ENCODE measurements around the gene DOP1A.

DOP1A gene

DNA sequence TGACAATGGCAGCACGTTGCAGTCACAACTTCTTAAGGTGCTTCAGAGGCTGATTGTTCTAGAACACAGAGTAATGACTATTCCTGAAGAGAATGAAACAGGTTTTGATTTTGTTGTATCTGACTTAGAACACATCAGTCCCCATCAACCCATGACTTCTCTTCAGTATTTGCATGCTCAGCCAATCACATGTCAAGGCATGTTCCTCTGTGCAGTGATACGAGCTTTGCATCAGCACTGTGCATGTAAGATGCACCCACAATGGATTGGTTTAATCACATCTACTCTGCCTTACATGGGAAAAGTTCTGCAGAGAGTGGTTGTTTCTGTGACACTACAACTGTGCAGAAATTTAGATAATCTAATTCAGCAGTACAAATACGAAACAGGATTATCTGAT, 71.3 kb downstream of the DOP1A start:
- H3K27me3 ChIP-seq (ENCODE audit: control insufficient read depth in 2 of 2, insufficient read depth in 2 of 2, low read length in 2 of 2): no peaks in the 10 kb centered on the region
- peaks cover 40% of the 10 kb centered on the region in 2 donors for H3K36me3 ChIP-seq (ENCODE audit: control insufficient read depth in 2 of 2, insufficient read depth in 2 of 2, low read length in 2 of 2)
- no peaks in the 10 kb centered on the region for H3K9me3 ChIP-seq (ENCODE audit: control insufficient read depth in 2 of 2, low read length in 2 of 2)
- peaks cover 0 to 4% of the 10 kb centered on the region in 2 donors for H3K4me1 ChIP-seq (ENCODE audit: control insufficient read depth in 2 of 2, insufficient read depth in 2 of 2, low read length in 2 of 2)
- H3K9ac ChIP-seq (ENCODE audit: low read depth in 1 of 2, low read length in 2 of 2): no peak overlapping the region
- no peak overlapping the region for H3K4me3 ChIP-seq (ENCODE audit: low read length in 2 of 2)
- H3K27ac ChIP-seq (ENCODE audit: low read depth in 2 of 2, low read length in 2 of 2): no peak overlapping the region

GRCh38 chr6:83151114-83151513, 83.6 kb downstream of the DOP1A start:
- H3K27ac ChIP-seq (ENCODE audit: low read depth in 2 of 2, low read length in 2 of 2): no peak overlapping the region
- no peaks in the 10 kb centered on the region for H3K4me1 ChIP-seq (ENCODE audit: control insufficient read depth in 2 of 2, insufficient read depth in 2 of 2, low read length in 2 of 2)
- no peaks in the 10 kb centered on the region for H3K27me3 ChIP-seq (ENCODE audit: control insufficient read depth in 2 of 2, insufficient read depth in 2 of 2, low read length in 2 of 2)
- no peaks in the 10 kb centered on the region for H3K9me3 ChIP-seq (ENCODE audit: control insufficient read depth in 2 of 2, low read length in 2 of 2)
- no peak overlapping the region for H3K4me3 ChIP-seq (ENCODE audit: low read length in 2 of 2)
- no peak overlapping the region for H3K9ac ChIP-seq (ENCODE audit: low read depth in 1 of 2, low read length in 2 of 2)
- peaks cover 21 to 31% of the 10 kb centered on the region in 2 donors for H3K36me3 ChIP-seq (ENCODE audit: control insufficient read depth in 2 of 2, insufficient read depth in 2 of 2, low read length in 2 of 2)

GRCh38 chr6:83152913-83153312, 85.4 kb downstream of the DOP1A start:
- no peak overlapping the region for H3K4me3 ChIP-seq (ENCODE audit: low read length in 2 of 2)
- peaks cover 28 to 40% of the 10 kb centered on the region in 2 donors for H3K36me3 ChIP-seq (ENCODE audit: control insufficient read depth in 2 of 2, insufficient read depth in 2 of 2, low read length in 2 of 2)
- H3K27ac ChIP-seq (ENCODE audit: low read depth in 2 of 2, low read length in 2 of 2): no peak overlapping the region
- H3K4me1 ChIP-seq (ENCODE audit: control insufficient read depth in 2 of 2, insufficient read depth in 2 of 2, low read length in 2 of 2): no peaks in the 10 kb centered on the region
- no peak overlapping the region for H3K9ac ChIP-seq (ENCODE audit: low read depth in 1 of 2, low read length in 2 of 2)
- H3K27me3 ChIP-seq (ENCODE audit: control insufficient read depth in 2 of 2, insufficient read depth in 2 of 2, low read length in 2 of 2): no peaks in the 10 kb centered on the region
- no peaks in the 10 kb centered on the region for H3K9me3 ChIP-seq (ENCODE audit: control insufficient read depth in 2 of 2, low read length in 2 of 2)

- H3K4me3 ChIP-seq (ENCODE audit: low read length in 2 of 2): no peak overlapping the region
- no peaks in the 10 kb centered on the region for H3K4me1 ChIP-seq (ENCODE audit: control insufficient read depth in 2 of 2, insufficient read depth in 2 of 2, low read length in 2 of 2)
- H3K27me3 ChIP-seq (ENCODE audit: control insufficient read depth in 2 of 2, insufficient read depth in 2 of 2, low read length in 2 of 2): no peaks in the 10 kb centered on the region
- H3K9ac ChIP-seq (ENCODE audit: low read depth in 1 of 2, low read length in 2 of 2): no peak overlapping the region
- H3K9me3 ChIP-seq (ENCODE audit: control insufficient read depth in 2 of 2, low read length in 2 of 2): no peaks in the 10 kb centered on the region
- H3K36me3 ChIP-seq (ENCODE audit: control insufficient read depth in 2 of 2, insufficient read depth in 2 of 2, low read length in 2 of 2): peaks cover 33 to 47% of the 10 kb centered on the region in 2 donors
- H3K27ac ChIP-seq (ENCODE audit: low read depth in 2 of 2, low read length in 2 of 2): no peak overlapping the region
These were observed 86.5 kb downstream of the DOP1A start for GRCh38 chr6:83153883-83154521.

DNA sequence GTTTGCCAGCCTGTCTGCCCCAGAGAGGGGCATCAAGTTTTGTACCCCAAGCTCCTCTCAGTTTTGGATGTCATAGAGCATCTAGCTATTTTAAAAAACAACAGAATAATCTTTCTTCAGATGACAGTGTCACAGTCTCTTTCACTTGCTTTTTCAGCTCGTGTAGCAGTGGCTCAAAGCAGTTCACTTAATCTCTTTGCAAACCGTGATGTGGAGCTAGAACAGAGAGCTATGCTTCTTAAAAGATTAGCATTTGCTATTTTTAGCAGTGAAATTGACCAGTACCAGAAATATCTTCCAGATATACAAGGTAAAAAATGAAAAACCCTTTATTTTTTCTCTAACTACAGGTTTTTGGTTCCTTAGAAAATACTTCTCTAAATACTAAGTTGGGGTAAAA, 88.3 kb downstream of the DOP1A start:
- no peaks in the 10 kb centered on the region for H3K9me3 ChIP-seq (ENCODE audit: control insufficient read depth in 2 of 2, low read length in 2 of 2)
- H3K4me3 ChIP-seq (ENCODE audit: low read length in 2 of 2): no peak overlapping the region
- no peak overlapping the region for H3K9ac ChIP-seq (ENCODE audit: low read depth in 1 of 2, low read length in 2 of 2)
- peaks cover 42 to 51% of the 10 kb centered on the region in 2 donors for H3K36me3 ChIP-seq (ENCODE audit: control insufficient read depth in 2 of 2, insufficient read depth in 2 of 2, low read length in 2 of 2)
- H3K27ac ChIP-seq (ENCODE audit: low read depth in 2 of 2, low read length in 2 of 2): no peak overlapping the region
- no peaks in the 10 kb centered on the region for H3K27me3 ChIP-seq (ENCODE audit: control insufficient read depth in 2 of 2, insufficient read depth in 2 of 2, low read length in 2 of 2)
- H3K4me1 ChIP-seq (ENCODE audit: control insufficient read depth in 2 of 2, insufficient read depth in 2 of 2, low read length in 2 of 2): no peaks in the 10 kb centered on the region

GRCh38 chr6:83160167-83160566, 92.7 kb downstream of the DOP1A start:
- H3K36me3 ChIP-seq (ENCODE audit: control insufficient read depth in 2 of 2, insufficient read depth in 2 of 2, low read length in 2 of 2): peaks cover 48 to 64% of the 10 kb centered on the region in 2 donors
- H3K27me3 ChIP-seq (ENCODE audit: control insufficient read depth in 2 of 2, insufficient read depth in 2 of 2, low read length in 2 of 2): no peaks in the 10 kb centered on the region

DNA sequence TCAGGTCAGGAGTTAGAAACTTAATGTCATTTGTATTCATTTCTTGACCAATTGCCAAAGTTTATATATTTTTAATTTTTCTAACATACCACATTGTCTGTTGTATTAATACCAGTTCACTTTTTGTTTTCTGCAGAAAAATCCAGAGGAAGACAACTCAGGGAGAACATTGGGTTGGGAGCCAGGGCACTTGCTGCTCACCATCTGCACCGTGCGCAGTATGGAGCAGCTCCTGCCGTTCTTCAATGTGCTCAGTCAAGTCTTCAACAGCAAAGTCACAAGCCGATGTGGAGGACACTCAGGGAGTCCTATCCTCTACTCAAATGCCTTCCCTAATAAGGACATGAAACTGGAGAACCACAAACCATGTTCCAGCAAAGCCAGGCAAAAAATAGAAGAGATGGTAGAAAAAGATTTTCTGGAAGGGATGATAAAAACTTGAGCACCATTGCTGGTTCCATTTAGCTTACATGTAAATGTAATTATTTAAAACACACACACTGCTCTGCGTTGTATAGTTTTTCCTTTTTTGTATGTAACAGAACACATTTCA, 100.3 kb downstream of the DOP1A start:
- no peaks in the 10 kb centered on the region for H3K27me3 ChIP-seq (ENCODE audit: control insufficient read depth in 2 of 2, insufficient read depth in 2 of 2, low read length in 2 of 2)
- no peak overlapping the region for H3K4me3 ChIP-seq (ENCODE audit: low read length in 2 of 2)
- no peaks in the 10 kb centered on the region for H3K4me1 ChIP-seq (ENCODE audit: control insufficient read depth in 2 of 2, insufficient read depth in 2 of 2, low read length in 2 of 2)
- H3K9ac ChIP-seq (ENCODE audit: low read depth in 1 of 2, low read length in 2 of 2): no peak overlapping the region
- peaks cover 77 to 86% of the 10 kb centered on the region in 2 donors for H3K36me3 ChIP-seq (ENCODE audit: control insufficient read depth in 2 of 2, insufficient read depth in 2 of 2, low read length in 2 of 2)
- no peak overlapping the region for H3K27ac ChIP-seq (ENCODE audit: low read depth in 2 of 2, low read length in 2 of 2)
- no peaks in the 10 kb centered on the region for H3K9me3 ChIP-seq (ENCODE audit: control insufficient read depth in 2 of 2, low read length in 2 of 2)

More at GRCh38 chr6:83160167-83160566, 92.7 kb downstream of the DOP1A start:
- Histone ChIP-seq H3K9ac (ENCODE audit: low read depth in 1 of 2, low read length in 2 of 2) (no peak overlapping the region), H3K9me3 (ENCODE audit: control insufficient read depth in 2 of 2, low read length in 2 of 2) (no peaks in the 10 kb centered on the region), H3K4me1 (ENCODE audit: control insufficient read depth in 2 of 2, insufficient read depth in 2 of 2, low read length in 2 of 2) (no peaks in the 10 kb centered on the region), H3K27ac (ENCODE audit: low read depth in 2 of 2, low read length in 2 of 2) (no peak overlapping the region), H3K4me3 (ENCODE audit: low read length in 2 of 2) (no peak overlapping the region)

GRCh38 chr6:83168556-83168955, 101.1 kb downstream of the DOP1A start:
- H3K27me3 ChIP-seq (ENCODE audit: control insufficient read depth in 2 of 2, insufficient read depth in 2 of 2, low read length in 2 of 2): no peaks in the 10 kb centered on the region
- H3K27ac ChIP-seq (ENCODE audit: low read depth in 2 of 2, low read length in 2 of 2): no peak overlapping the region
- H3K9ac ChIP-seq (ENCODE audit: low read depth in 1 of 2, low read length in 2 of 2): no peak overlapping the region
- peaks cover 84 to 86% of the 10 kb centered on the region in 2 donors for H3K36me3 ChIP-seq (ENCODE audit: control insufficient read depth in 2 of 2, insufficient read depth in 2 of 2, low read length in 2 of 2)
- H3K4me3 ChIP-seq (ENCODE audit: low read length in 2 of 2): no peak overlapping the region
- no peaks in the 10 kb centered on the region for H3K9me3 ChIP-seq (ENCODE audit: control insufficient read depth in 2 of 2, low read length in 2 of 2)
- no peaks in the 10 kb centered on the region for H3K4me1 ChIP-seq (ENCODE audit: control insufficient read depth in 2 of 2, insufficient read depth in 2 of 2, low read length in 2 of 2)

- Histone ChIP-seq H3K27me3 (ENCODE audit: control insufficient read depth in 2 of 2, insufficient read depth in 2 of 2, low read length in 2 of 2) (no peaks in the 10 kb centered on the region), H3K4me3 (ENCODE audit: low read length in 2 of 2) (no peak overlapping the region), H3K9ac (ENCODE audit: low read depth in 1 of 2, low read length in 2 of 2) (no peak overlapping the region), H3K4me1 (ENCODE audit: control insufficient read depth in 2 of 2, insufficient read depth in 2 of 2, low read length in 2 of 2) (no peaks in the 10 kb centered on the region), H3K9me3 (ENCODE audit: control insufficient read depth in 2 of 2, low read length in 2 of 2) (no peaks in the 10 kb centered on the region), H3K36me3 (ENCODE audit: control insufficient read depth in 2 of 2, insufficient read depth in 2 of 2, low read length in 2 of 2) (peaks cover 83 to 88% of the 10 kb centered on the region in 2 donors), H3K27ac (ENCODE audit: low read depth in 2 of 2, low read length in 2 of 2) (no peak overlapping the region)
These were observed 101.6 kb downstream of the DOP1A start for GRCh38 chr6:83169106-83169505.

- no peak overlapping the region for H3K4me3 ChIP-seq (ENCODE audit: low read length in 2 of 2)
- H3K27ac ChIP-seq (ENCODE audit: low read depth in 2 of 2, low read length in 2 of 2): no peak overlapping the region
- H3K4me1 ChIP-seq (ENCODE audit: control insufficient read depth in 2 of 2, insufficient read depth in 2 of 2, low read length in 2 of 2): no peaks in the 10 kb centered on the region
- H3K9ac ChIP-seq (ENCODE audit: low read depth in 1 of 2, low read length in 2 of 2): no peak overlapping the region
- H3K27me3 ChIP-seq (ENCODE audit: control insufficient read depth in 2 of 2, insufficient read depth in 2 of 2, low read length in 2 of 2): no peaks in the 10 kb centered on the region
- no peaks in the 10 kb centered on the region for H3K9me3 ChIP-seq (ENCODE audit: control insufficient read depth in 2 of 2, low read length in 2 of 2)
- H3K36me3 ChIP-seq (ENCODE audit: control insufficient read depth in 2 of 2, insufficient read depth in 2 of 2, low read length in 2 of 2): peaks cover 82 to 88% of the 10 kb centered on the region in 2 donors
These were observed 102.0 kb downstream of the DOP1A start for GRCh38 chr6:83169511-83169910.
